ENCODE measurements around the gene COL9A3. TPM values are rescaled to one million over a fixed set of nuclear protein-coding genes. Genes with fewer than 3 reads are reported as not detected.

COL9A3 gene
- not detected in 2 replicates for total RNA-seq (2014; rRNA removed; shearing (Covaris generic))

DNA sequence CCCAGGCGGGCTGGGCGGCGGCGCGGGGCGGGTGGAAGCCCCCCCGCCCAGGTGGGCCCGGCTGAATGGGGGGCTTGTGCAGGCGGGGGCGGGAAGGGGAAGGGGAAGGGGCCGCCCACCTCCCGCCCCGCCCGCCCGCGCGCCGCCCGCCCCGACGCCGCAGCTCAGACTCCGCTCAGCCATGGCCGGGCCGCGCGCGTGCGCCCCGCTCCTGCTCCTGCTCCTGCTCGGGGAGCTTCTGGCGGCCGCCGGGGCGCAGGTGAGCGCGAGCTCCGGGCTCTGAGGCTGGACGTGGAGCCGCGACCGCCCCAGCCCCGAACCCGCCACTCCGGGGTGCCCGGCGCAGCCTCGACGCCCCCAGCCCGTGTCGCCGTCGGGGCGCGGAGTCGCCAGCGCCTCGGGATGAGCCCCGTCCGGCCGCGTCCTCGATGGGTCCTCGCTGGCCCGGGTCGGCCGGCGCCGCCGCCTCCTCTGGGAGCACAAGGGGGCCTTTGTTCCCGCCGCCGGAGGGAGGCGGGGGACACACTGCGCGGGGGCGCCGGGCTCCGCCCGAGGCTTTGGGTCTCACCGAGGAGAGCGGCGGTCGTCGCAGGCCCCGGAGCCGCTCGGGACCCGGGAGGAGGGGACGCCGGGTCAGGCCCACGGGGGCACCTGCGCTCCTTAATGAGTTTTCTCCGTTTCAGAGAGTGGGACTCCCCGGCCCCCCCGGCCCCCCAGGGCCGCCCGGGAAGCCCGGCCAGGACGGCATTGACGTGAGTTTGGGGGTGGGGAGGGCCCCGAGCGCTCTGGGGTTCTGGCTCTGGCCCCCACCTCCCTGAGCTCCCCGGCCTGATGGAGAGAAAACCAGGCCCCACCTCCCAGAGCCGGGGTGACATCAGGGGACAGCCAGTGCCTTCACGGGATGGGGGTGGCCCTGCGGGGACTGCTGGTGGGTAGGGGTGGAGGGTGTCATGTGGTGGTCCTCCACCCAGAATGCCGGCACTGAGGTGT lies at the start of gene COL9A3:
Gene COL9A3 (plus strand): TSS at position 167 of the 990 bp plus-strand sequence. CDS start 15 bp downstream, at position 182.
- no peak for DNase-seq (ENCODE audit: low spot score)

DNA sequence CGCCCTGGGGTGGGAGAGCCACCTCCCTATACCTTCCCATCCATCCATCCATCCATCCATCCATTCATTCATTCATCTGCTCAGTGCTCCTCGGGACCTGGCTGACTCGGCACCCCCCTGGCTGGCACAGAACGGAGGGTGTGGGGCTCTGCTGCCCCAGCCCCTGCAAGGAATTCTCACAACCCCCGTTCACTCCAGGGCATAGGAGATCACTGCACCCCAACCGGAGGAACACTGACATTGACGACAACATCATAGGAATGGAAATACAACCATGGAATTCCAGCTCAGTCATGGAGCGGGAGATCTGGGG lies 48.7 kb upstream of the COL9A3 start:
- DNase-seq (ENCODE audit: low spot score) = no peak

DNA sequence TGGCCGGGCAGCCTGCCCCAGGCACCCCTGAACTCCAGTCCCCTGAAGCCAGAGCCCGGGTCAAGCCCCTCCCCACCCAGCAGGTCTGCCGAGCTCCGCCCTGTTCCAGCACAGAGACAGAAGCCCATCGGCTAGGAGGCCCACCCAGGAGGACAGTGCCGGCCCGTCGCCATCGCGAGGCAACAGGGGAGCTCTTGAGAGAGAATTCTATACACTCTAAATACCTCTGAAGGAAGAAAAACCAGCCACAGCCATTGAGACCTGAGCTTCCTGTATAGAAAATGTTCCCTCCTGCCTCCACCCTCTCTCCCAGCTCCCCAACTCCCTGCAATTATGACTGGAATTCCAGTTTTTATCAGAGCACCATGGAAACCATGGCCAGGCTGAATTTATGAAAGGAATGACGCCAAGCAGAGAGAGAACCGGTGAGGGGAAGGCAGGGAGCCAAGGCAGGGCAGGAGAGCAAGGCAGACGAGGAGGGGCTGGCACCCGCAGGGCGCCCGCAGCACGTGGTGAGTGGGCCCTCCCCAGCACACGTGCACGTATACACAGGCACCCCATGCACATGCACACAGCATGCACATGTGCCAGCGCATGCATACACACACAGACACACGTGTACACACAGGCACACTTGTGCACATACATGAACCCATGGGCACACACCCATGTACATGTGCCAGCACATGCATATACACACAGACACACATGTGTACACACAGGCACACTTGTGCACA lies 48.1 kb upstream of the COL9A3 start:
- DNase-seq (ENCODE audit: low spot score) = no peak

DNA sequence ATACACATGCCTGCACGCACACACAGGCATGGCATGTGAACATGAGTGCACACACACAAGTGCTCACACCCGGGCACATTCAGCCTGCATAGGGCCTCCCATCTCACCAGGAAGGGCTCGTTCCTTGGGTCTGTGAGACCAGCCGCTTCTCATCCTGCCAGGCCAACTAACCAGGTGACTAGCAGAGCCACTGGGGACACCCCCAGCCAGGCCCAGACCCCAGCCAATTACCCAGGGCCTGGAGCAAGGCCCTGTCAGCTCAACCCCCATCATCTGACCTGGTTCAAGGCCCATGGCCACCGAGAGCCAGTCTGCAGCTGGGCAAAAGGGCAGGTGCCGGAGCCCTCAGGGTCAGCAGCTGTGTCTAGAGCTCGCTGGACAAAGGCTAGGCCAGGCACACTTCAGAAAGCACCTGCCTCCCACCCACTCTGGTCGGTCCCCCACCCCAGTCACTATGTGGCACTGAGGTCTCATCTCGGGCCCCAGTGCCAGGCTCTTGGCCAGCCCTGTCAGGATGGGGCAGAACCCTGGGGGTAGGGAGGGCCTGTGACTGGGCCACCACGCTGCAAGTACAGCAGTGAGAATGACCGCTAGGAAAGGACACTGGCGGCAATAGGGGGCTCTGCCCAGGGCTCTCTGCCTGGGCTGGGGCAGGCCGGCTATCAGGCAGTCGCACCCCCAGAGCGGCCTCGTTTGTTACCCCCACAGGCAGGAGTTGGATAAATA lies 47.3 kb upstream of the COL9A3 start:
- no peak for DNase-seq (ENCODE audit: low spot score)

DNA sequence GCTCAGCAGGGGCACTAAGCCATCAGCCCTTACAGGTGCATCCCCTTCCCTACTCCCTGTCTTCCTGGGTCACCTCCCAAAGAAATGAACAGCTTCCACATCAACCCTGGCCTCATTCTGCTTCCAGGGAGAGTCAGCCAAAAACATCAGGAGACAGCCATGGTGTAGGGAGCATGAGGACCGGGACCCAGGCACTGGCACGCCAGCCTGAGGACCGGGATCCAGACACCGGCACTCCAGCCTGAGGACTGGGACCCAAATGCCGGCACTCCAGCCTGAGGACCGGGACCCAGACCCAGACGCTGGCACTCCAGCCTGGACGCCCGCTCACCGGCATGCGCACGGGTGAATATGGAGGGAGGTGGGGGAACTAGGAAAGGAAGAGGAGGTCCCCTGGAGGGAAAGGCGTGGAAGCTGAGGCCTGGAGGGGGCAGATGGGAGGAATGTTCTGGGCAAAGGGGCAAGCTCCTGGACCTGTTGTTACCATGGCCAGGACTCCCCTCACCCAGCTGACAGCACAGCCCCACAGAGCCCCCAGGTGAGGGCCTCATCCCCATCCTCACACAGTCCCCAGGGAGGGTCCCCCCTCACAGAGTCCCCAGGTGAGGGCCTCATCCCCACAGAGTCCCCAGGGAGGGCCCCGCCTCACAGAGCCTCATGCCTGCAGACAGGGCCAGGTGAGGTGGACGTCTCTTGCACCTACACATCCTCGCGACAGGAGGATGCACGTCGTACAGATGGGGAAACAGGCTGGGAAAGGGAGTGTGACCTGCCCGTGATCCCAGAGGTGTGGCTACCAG lies 46.5 kb upstream of the COL9A3 start:
- DNase-seq (ENCODE audit: low spot score) = no peak

DNA sequence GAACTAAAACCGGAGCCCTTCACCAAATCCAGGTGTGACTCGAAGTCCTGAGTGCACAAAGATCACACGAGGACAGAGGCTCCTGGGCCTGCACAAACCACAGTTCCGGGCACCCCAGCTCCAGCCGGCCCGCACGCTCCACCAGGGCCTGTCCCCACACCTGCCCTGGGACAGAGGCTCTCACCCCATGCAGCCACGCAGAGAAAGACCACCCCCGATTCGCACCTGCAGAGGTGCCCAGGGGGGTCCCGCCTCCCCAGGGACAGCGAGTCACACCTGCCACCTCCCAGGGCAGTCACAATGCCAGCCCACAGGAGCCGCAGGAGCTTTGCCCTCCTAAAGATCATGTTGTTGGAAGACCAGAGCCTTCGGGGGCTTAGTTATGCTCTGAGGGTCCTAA lies 45.9 kb upstream of the COL9A3 start:
- no peak for DNase-seq (ENCODE audit: low spot score)

DNA sequence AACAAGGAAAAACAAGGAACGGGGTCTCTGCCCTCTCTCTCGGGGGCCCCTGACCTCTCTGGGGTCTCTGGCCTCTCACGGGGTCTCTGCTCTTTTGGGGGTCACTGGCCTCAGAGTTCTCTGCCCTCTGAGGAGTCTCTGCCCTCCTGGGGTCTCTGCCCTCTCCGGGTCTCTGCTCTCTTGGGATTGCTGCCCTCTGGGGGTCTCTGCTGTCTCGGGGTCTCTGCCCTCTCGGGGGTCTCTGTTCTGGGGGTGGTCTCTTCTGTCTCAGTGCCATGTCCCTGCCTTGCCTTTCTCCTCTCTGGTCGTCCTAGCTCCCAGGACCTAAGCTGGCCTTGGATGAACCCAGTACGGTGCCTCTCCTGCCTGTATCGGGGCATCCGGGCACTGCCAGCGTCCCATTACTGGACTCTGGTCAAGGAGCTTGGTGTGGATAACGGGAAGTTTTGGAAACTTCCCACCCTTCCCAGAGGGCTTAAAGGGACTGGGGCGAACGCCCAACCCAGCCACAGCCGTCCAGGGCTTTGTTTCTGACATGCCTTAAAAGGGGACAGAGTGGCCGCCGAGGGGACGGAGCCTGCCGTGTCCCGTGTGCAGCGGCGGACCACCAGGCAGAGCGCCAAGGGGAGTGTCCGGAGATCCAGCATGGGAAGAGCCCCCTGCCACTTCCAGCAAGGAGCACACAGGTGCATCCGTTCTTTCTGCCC lies 45.3 kb upstream of the COL9A3 start:
- no peak for DNase-seq (ENCODE audit: low spot score)

DNA sequence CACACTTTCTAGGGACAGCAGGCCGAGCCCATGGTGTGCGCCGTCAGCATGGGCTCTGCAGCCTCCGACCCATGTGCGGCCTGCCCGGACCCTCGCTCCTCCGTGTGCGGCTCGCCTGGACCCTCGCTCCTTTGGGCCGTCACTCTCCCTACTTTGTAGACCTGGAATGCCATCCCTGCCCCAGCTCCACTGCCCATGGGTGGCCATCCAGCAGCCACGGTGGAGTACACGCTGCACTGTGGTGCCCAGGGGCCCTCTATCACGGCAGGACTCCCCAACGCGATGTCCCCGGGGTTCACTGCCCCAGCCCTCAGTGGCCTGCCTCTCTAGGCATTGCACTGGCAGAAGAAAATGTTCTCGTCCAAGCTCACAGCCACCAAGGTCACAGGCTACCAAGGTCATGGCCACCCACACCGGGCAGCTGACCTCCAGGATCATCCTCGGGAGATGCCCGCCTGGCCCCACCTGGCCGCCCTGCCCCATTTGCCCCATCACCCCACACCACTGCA lies 44.7 kb upstream of the COL9A3 start:
- DNase-seq (ENCODE audit: low spot score) = no peak

DNA sequence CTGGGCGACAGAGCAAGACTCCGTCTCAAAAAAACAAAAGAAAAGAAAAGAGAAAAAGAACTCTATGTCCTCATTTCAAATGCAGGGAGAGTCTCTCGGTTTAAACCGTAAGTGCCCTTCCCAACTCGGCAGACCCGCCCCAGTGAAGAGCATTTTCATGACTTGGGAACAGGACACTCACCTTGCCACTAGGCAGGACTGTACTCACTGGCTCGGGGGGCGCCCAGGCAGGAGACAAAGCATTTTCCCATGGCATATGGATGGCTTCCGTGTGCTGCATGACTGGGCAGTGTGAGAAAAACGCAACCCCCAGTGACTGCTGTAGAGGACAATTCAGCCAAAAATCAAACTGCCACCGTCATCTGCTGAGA lies 44.2 kb upstream of the COL9A3 start:
- no peak for DNase-seq (ENCODE audit: low spot score)

DNA sequence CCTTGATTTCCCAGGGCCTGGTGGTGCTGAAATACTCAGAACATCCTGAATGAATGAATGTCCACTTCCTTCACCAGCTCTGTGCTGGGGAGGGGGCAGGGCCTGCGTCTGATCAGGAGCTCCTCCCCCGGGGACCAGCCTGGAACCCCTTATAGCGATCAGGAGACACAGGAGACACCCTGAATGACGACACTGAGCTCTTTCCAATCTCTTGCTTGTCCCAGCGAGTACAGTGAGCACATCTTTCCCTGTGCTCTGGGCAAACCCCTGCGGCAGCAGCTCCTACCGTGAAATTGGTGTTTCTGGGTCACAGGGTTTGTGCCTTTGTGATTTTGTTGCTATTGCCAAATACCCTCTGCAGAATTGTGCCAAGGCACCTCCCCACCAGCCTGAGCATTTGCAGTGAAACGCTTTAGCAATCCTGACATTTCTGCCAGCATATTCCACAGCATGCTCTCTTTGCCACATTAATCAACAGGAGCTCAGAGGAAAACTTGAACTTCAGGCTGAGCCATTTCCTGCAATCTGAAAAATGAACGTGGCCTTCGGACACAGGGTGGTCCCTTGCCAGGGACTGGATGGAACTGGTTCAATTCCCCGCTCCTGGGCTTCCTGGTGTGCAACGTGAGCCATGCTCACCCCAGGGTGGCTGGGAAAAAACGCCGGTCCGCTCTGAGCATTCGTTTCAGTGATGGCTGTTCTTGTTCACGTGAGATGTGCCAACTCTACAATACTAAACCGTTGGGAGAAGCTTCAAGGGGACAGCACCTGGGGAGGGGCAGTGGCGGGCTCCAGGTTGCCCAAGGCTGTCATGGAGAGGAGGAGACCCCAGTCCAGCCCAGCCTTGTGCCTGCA lies 43.6 kb upstream of the COL9A3 start:
- DNase-seq (ENCODE audit: low spot score) = no peak

DNA sequence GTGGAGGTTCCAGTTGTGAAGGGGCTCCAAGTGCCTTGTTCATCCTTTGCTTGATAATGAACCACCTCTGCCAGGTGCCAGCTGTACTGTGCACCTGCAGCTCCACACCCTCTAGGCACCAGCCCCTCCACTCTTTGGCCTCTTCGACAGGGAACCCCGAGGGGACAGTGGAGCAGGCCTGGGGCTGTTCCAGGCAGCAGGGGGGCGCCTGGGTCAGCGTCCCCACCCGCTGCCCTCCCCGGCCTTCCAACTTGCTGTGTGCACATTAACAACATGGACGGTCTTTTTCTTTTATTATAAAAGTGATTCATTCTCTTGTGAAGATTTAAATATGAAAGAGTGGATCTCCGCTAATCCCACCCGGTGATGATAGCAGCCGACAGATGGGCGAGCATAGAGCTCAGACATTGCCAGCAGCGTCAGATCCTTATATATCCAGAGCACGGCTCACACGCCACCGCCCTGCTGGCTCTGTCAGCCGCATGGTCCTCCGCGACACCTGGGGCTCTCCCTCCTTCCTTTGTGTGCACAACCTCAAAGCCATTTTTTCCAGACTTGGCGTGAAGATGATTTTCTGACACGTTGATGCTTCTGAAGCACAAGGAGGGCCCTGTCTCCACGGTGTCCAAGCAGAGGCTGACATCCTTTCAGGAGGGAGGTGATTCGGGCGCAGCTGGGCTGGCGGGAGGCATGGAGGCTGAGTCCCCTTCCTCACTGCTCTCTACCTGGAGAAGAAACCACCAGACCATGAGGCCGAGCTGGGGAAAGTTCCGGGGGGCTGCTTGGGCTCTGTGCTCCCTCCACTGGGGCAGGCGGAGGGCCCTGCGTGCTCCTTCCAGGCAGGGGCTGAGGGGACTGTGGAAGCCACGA lies 42.8 kb upstream of the COL9A3 start:
- DNase-seq (ENCODE audit: low spot score) = no peak

DNA sequence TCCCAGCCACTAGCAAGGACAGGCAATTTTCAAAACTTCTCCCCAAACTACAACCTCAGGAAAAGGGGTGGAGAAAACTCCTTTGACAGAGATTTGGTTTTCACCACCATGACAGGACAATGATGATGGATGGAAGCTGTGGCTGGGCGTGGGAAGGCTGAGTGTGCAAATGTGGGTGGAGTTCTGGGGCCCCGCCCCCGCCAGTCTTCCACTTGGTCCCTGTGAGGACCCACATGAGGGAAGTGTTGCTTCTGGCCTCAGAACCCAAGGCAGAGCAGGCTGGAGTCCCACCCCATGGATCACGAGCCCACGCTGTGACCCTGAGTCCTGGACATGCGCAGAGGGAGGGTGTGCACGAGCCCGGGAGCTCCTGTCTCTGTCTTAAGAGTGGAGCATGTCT lies 42.1 kb upstream of the COL9A3 start:
- no peak for DNase-seq (ENCODE audit: low spot score)

DNA sequence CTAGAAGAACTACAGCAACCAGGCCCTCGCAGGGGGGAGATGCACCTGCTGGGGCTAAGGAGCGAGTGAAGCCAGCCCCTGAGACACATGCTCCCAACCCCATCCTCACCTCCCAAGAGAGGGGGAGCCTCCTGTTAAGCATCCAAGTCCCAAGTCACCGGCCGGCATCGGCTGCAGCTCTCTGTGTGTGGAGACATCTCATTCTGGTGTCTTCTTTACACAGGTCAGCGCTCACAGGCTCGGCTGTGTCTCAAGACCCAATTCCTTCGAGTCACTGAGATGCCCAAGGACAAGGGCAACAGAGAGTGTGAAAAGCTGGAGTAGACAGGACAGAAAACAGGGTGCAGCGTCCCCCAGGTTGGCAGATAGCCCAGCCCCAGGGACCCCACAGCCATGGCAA lies 41.6 kb upstream of the COL9A3 start:
- DNase-seq (ENCODE audit: low spot score) = no peak

DNA sequence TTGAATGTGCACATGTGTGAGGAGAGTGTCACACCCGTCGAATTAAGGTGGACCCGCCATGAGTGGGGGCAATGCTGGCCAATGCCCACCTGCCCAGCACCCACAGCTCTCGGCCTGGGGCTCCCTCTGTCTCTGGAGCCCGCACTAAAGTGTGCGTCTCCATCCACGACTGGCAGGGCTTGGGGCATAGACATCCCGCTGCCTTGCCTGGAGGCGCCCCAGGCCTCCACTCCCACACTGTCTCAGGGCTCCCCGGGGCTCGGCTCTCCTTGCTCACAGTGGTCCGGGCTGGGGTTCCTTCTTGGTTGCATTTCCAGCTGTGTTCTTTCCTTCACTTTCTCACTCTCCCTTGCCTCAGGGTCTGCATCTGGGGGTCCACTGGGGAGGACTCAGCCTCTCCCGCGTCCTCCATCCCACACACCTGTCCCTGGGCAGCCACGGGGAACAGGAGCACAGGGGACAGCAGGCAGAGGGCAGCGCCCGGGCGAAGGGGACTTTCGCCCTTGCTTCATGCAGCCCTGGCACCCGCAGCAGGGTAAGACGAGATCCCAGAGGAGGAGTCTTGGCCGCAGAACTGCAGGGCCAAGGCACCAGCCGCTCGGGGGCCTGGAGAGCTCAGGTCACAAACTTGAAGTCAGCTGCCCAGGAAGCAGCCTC lies 40.7 kb upstream of the COL9A3 start:
- DNase-seq (ENCODE audit: low spot score) = no peak

DNA sequence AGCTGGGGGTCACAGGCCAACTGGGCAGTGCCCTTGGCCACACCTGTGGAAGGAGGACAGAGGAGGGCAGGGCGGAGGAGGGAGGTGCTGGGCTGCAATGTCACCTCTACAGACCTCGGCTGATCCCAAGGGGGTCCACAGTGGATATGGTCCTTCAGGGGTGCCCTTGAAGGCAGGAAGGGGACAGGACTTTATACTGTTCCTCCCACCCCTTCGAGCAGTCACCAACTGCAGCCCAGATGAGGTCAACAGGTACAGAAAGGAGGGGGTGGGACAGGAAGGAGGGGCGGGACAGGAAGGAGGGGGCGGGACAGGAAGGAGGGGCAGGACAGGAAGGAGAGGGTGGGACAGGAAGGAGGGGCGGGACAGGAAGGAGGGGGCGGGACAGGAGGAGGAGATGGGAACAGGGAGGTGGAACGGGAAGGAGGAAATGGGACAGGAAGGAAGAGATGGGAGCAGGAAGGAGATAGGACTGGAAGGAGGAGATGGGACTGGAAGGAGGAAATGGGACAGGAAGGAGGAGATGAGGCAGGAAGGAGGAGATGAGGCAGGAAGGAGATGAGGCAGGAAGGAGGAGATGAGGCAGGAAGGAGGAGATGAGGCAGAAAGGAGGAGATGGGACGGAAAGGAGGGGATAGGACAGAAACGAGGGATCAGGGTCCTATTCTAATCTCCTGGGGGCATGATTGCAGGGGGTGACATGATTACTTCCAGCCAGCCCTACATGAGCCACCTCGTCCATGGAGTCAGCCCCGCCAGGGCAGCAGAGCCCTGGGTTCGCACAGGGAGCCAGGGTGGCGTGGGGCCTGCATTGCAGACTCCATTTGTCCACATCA lies 39.9 kb upstream of the COL9A3 start:
- peak; percentile 56 for DNase-seq (ENCODE audit: low spot score)

DNA sequence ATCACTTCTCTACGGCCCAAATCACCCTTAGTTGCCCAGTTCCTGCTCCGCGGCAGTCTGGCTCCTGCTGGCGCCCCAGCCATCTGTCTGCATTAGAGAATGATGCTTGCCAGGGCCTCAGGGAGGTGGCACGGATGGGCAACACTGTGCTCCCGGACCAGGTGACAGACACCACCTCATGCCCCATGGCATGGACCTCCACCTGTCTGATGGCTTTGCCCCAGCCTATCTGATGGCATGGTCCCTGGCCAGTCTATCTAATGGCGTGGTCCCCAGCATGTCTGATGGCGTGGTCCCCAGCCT lies 39.4 kb upstream of the COL9A3 start:
- DNase-seq (ENCODE audit: low spot score) = no peak

DNA sequence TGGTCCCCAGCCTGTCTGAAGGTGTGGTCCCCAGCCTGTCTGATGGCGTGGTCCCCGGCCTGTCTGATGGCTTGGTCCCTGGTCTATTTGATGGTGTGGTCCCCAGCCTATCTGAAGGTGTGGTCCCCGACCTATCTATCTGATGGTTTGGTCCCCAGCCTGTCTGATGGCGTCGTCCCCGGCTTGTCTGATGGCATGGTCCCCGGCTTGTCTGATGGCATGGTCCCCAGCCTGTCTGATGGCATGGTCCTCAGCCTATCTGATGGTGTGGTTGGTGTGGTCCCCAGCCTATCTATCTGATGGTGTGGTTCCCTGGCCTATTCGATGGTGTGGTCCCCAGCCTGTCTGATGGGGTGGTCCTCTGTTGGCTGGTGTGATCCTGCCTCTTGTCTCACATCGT lies 38.8 kb upstream of the COL9A3 start:
- no peak for DNase-seq (ENCODE audit: low spot score)

Measured in H4 (cell line).